Stomach smooth muscle (tissue), 2 donors: ENCODE data around the gene HOXB2.

Source experiments
- H3K27ac ChIP-seq: one replicate; pipeline ENCODE4 v1.7.0; 2013; ENCODE audit warnings: mild to moderate bottlenecking, low read length, inconsistent platforms
- H3K27me3 ChIP-seq, 2 donors: one replicate each; pipeline ENCODE4 v1.7.0; 2013; ENCODE audit warnings: low read length in 2 of 2; ENCODE audit not compliant: insufficient read depth in 2 of 2, control insufficient read depth in 1 of 2
- H3K36me3 ChIP-seq, 2 donors: one replicate each; pipeline ENCODE4 v1.7.0; 2013; ENCODE audit warnings: low read length in 2 of 2; ENCODE audit not compliant: control insufficient read depth in 2 of 2, insufficient read depth in 2 of 2
- H3K4me1 ChIP-seq: one replicate; pipeline ENCODE4 v1.7.0; 2013; ENCODE audit warnings: low read length; ENCODE audit not compliant: control insufficient read depth, insufficient read depth
- H3K4me3 ChIP-seq, 2 donors: one replicate each; pipeline ENCODE4 v1.7.0; 2013; ENCODE audit warnings: low read length in 2 of 2
- H3K9ac ChIP-seq, 2 donors: one replicate each; pipeline ENCODE4 v1.7.0; 2013; ENCODE audit warnings: low read length in 2 of 2, mild to moderate bottlenecking in 1 of 2
- H3K9me3 ChIP-seq, 2 donors: one replicate each; pipeline ENCODE4 v1.7.0; 2013; ENCODE audit warnings: low read length in 2 of 2; ENCODE audit not compliant: control insufficient read depth in 2 of 2
- donor health status: healthy.
- donor health status: Pancreatic carcinoma.

Gene HOXB2

DNA sequence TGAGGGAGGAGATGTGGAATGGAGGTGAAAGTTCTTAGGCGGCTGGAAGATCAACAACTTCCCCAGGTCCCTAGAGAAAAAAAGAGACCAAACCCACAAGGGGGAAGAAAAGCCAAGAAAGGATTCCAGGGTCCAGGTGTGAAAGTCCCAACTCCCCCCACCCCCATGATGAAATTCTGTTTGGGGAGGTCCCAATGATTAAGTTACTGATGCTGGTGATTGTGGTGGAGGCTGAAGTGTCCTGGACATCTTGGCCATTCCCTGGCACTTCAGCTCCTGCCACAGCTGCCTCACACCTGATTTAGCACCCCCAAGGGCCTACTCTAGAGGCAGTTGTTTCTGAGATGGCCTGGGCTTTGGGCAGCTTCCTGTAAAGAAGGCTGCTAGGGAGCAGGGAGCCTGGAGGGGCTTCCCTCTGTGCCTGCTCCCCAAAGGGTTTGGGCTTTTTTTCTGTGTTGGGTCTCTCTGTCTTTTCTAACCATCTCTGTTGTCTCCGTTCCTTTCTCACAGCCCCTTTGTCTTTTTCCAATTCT lies 20.2 kb upstream of the HOXB2 start:
- H3K27me3 ChIP-seq, result peaks cover 0 to 8% of the 10 kb centered on the region in 2 donors

DNA sequence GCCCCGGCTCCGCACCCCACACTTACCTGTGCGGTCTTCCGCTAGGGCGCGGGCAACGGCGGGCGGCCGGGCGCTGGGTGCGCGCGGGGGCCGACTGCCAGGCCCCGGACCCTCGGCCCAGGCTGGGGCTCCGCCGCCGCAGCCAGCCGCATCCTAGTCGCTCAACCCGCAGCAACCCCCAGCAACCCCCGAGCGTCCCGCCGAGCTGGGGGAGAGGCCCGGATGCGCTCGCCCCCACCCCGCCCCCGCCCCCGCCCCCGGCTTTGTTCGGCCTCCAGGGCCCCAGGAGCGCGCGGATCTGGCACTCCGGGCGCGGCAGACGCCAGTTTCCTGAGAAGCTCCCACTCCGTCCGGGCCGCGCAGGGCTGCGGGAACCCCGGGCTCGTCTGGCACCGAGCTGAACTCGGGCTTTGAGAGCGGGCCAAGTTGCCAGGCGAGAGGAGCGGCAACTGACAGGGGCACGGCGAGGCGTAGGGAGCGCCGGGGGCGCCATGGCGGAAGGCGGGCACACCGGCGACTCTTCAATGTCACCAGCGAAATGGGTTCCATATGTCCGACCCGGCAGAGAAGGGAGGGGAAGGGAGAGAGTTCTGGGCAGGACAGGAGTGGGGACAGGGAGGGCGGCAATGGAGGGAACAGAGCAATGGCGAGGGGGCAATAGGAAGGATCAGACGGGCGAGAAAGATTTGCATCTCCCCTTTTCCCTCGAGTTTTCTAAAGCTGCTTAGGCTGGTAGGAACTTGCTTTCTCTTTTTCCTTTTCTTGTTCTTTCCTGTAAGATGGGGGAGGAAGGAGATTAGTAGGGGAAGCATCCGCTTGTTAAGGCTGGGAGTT lies 19.5 kb upstream of the HOXB2 start:
- peak overlapping the region; percentile 80 for H3K27ac ChIP-seq
- H3K9ac ChIP-seq, result peak overlapping the region; percentile 65 to 84
- no peaks in the 10 kb centered on the region for H3K9me3 ChIP-seq
- H3K36me3 ChIP-seq, result peaks cover 0 to 2% of the 10 kb centered on the region in 2 donors
- peaks cover 81% of the 10 kb centered on the region for H3K4me1 ChIP-seq
- H3K4me3 ChIP-seq, result peak overlapping the region; percentile 49 to 77
- H3K27me3 ChIP-seq, result peaks cover 0 to 6% of the 10 kb centered on the region in 2 donors

More for the DNA sequence above, 20.2 kb upstream of the HOXB2 start:
- Histone ChIP-seq H3K9ac (peak overlapping the region; percentile 65 to 84), H3K36me3 (peaks cover 0 to 2% of the 10 kb centered on the region in 2 donors), H3K9me3 (no peaks in the 10 kb centered on the region), H3K4me3 (peak overlapping the region; percentile 49 to 77), H3K27ac (peak overlapping the region; percentile 80), H3K4me1 (peaks cover 79% of the 10 kb centered on the region)

GRCh38 chr17:48563867-48564187 lies 18.9 kb upstream of the HOXB2 start:
- Histone ChIP-seq H3K27ac (peak overlapping the region; percentile 66), H3K27me3 (peaks cover 0 to 4% of the 10 kb centered on the region in 2 donors), H3K36me3 (peaks cover 0 to 2% of the 10 kb centered on the region in 2 donors), H3K4me3 (peak overlapping the region; percentile 44 to 77), H3K9me3 (no peaks in the 10 kb centered on the region), H3K4me1 (peaks cover 86% of the 10 kb centered on the region), H3K9ac (peak overlapping the region; percentile 51 to 52)

DNA sequence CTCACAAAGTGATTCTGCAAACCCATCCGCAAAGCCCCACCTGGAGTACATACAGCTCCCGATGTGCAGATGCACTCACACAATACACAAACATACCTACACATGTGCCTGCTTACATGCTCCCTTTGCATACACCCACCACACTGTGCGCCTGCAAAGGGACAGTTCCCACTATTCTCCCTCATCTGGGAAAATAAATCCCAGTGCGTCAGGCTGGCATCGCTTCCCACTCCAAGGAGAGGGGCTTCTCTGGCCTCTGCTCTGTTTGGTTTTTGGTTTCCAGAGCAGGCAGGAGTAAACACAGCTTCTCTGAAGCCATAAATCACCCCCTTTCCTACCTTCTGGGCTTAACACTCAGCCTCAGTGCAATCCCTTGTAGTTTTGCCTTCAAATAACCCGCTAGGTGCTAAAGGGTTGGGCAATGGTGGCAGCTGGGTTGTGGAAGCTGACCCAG lies 18.5 kb upstream of the HOXB2 start:
- H3K36me3 ChIP-seq, result peaks cover 0 to 2% of the 10 kb centered on the region in 2 donors
- peak overlapping the region; percentile 66 for H3K27ac ChIP-seq
- peak overlapping the region; percentile 51 to 52 for H3K9ac ChIP-seq
- H3K9me3 ChIP-seq, result no peaks in the 10 kb centered on the region
- peak overlapping the region; percentile 44 to 77 for H3K4me3 ChIP-seq
- peaks cover 0 to 2% of the 10 kb centered on the region in 2 donors for H3K27me3 ChIP-seq
- peaks cover 88% of the 10 kb centered on the region for H3K4me1 ChIP-seq

GRCh38 chr17:48562934-48563333 lies 18.0 kb upstream of the HOXB2 start:
- Histone ChIP-seq H3K4me3 (peak overlapping the region; percentile 7 to 77), H3K27me3 (no peaks in the 10 kb centered on the region), H3K9me3 (no peaks in the 10 kb centered on the region), H3K36me3 (peaks cover 0 to 2% of the 10 kb centered on the region in 2 donors), H3K4me1 (peaks cover 89% of the 10 kb centered on the region), H3K27ac (peak overlapping the region; percentile 66), H3K9ac (no peak overlapping the region)

DNA sequence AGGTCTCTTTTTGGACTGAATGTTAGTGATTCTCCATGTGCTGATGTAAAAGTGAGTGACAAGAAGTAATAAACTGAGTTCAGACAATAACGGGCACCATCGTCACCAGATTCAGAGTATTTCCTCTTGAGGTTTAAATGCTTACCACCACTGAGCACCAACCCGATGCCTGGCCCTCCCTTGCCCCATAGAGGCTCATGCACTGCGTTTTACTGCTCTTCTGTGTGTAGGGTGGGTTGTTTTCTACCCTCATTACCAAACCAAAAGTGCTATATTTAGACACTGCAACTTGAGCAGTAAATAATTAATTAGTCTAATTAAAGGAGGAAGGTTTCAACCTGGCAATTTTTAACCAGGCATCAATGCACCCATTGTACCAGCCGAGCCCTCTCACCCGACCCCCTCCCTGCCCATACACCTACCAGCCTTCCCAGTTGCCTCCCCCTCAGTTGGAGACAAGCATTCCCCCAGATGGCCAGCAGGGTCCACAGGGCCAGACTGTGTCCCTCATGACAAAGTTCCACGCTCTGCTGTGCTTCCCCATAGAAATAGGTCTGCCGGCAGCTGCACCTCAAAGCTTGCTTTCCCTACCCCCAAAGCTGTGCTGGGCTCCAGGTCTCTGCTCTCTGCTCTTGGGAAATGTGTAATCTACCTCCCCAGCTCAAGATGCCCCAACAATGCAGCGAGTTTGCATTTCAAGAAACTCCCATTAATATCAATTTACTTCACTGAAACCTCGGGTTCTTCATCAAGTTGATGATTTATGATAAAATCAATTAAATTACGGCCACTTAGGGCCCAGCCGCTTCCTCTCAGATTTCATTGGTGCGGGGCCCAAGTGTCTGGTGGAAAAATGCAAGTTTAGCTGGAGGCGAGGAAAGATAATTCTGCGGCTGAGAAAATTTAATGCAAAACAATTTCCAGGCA lies 17.2 kb upstream of the HOXB2 start:
- Histone ChIP-seq H3K9me3 (no peaks in the 10 kb centered on the region), H3K9ac (no peak overlapping the region), H3K36me3 (peaks cover 0 to 2% of the 10 kb centered on the region in 2 donors), H3K27ac (peak overlapping the region; percentile 66), H3K4me1 (peaks cover 89% of the 10 kb centered on the region), H3K27me3 (no peaks in the 10 kb centered on the region), H3K4me3 (peak overlapping the region; percentile 7 to 77)

DNA sequence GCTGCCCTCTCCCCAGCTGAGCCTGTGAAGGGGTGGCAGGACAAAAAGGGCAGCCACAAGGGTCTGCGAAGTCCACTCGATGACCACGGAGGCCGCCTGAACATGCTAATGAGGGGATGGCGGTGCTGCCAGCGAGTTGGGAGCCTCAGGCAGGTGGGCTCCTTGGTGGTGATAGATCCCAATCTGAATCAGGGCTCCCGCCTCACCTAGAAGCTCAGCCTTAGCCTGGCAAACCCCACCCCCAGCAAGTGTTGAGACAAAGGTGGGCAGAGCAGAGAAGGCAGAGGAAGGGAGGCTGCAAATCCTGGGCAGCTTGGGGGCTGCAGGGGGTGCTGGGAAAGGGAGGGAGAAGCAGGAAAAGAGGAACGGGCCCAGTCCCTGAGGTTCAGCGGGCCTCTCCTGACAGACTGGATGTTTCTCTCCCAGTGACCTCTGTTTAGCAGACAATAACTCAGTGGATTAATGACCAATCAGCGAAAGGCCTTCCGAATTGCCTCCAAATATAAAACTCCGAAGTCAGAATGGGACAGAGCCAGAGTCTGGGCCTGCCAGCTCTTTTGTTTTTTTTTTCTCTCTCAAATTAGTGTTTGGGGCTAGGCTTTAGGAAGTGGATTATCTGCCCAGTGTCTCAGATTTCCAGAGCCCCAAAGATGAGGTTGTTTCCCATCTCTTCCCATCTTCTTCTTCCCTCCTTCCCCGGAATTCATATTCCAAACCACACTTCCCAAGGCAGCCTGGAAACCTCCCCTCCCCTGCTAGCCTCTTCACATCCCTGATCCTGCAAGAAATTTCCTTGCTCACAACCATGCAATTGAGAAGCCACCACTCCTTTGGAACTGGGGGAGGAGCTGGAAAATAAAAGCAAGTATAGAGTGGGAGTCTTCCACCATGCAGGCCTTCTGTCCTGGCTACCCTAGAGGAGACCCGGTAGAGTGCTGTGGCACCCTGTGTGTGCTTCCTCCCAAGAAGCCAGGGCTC lies 15.2 kb upstream of the HOXB2 start:
- peak overlapping the region; percentile 27 to 36 for H3K9ac ChIP-seq
- H3K27me3 ChIP-seq, result no peaks in the 10 kb centered on the region
- peaks cover 0 to 2% of the 10 kb centered on the region in 2 donors for H3K36me3 ChIP-seq
- peak overlapping the region; percentile 13 to 75 for H3K4me3 ChIP-seq
- peaks cover 86% of the 10 kb centered on the region for H3K4me1 ChIP-seq
- H3K27ac ChIP-seq, result peak overlapping the region; percentile 96
- no peaks in the 10 kb centered on the region for H3K9me3 ChIP-seq

DNA sequence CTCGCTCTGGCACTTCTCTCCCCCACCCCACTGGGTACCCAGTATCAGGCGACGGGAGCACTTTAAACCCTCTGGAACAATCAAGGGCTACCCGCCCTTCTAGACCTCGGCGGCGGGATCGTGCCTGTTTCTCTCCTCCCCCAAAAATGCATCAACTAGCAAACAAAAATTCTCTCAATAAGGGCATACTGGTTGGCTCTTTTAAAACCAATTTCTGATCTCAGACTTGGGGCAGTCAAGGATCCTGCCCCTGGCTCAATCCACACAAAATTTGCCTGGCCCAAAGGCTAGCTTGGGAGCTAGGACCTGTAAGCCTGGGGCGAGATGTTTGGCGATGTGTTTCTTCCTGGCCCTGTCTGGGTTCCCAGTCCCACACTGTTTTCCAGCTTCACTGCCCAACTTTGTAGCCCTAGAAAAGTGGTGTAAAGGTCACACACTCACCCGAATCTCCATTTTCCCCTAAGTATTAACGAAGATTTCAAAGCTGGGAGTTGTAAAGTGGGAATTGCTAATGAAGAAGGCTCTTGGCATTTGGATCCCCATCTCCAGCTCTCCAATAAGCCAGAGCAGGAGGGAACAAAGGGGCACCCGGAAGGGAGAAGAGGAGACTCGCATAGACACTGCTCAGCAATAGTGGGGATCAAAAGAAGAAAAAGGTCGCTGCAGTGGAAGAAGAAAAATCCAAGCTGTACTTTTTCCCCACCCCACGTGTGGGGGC lies 14.4 kb upstream of the HOXB2 start:
- H3K4me1 ChIP-seq, result peaks cover 87% of the 10 kb centered on the region
- peaks cover 0 to 2% of the 10 kb centered on the region in 2 donors for H3K36me3 ChIP-seq
- H3K4me3 ChIP-seq, result peak overlapping the region in 1 of 2 donors; percentile 75
- H3K27me3 ChIP-seq, result no peaks in the 10 kb centered on the region
- peak overlapping the region; percentile 27 to 58 for H3K9ac ChIP-seq
- H3K9me3 ChIP-seq, result no peaks in the 10 kb centered on the region
- H3K27ac ChIP-seq, result peak overlapping the region; percentile 96

GRCh38 chr17:48558831-48559121 lies 13.9 kb upstream of the HOXB2 start:
- Histone ChIP-seq H3K4me1 (peaks cover 88% of the 10 kb centered on the region), H3K9ac (peak overlapping the region; percentile 33 to 58), H3K27me3 (no peaks in the 10 kb centered on the region), H3K27ac (peak overlapping the region; percentile 96), H3K36me3 (peaks cover 0 to 2% of the 10 kb centered on the region in 2 donors), H3K4me3 (peak overlapping the region; percentile 35 to 75), H3K9me3 (no peaks in the 10 kb centered on the region)
